Duodenal mucosa (tissue), 2 donors: ENCODE data around the gene PRKG1.

Experiments
- H3K27ac ChIP-seq: one replicate; pipeline ENCODE4 v1.7.0; 2013; ENCODE audit warnings: low read depth, low read length
- H3K27me3 ChIP-seq, 2 donors: one replicate each; pipeline ENCODE4 v1.7.0; 2013; ENCODE audit warnings: low read length in 2 of 2, control low read depth in 1 of 2; ENCODE audit not compliant: insufficient read depth in 2 of 2, control insufficient read depth in 1 of 2
- H3K36me3 ChIP-seq, 2 donors: one replicate each; pipeline ENCODE4 v1.7.0; 2013; ENCODE audit warnings: low read length in 2 of 2, control low read depth in 1 of 2; ENCODE audit not compliant: insufficient read depth in 2 of 2, control insufficient read depth in 1 of 2
- H3K4me1 ChIP-seq, 2 donors: one replicate each; pipeline ENCODE4 v1.7.0; 2013; ENCODE audit warnings: low read length in 2 of 2, control low read depth in 1 of 2; ENCODE audit not compliant: insufficient read depth in 2 of 2, control insufficient read depth in 1 of 2
- H3K4me3 ChIP-seq, 2 donors: one replicate each; pipeline ENCODE4 v1.7.0; 2013; ENCODE audit warnings: low read length in 2 of 2, low read depth in 1 of 2
- H3K9ac ChIP-seq, 2 donors: one replicate each; pipeline ENCODE4 v1.7.0; 2013; ENCODE audit warnings: low read length in 2 of 2, low read depth in 1 of 2
- H3K9me3 ChIP-seq, 2 donors: one replicate each; pipeline ENCODE4 v1.7.0; 2013; ENCODE audit warnings: low read length in 2 of 2, control low read depth in 1 of 2; ENCODE audit not compliant: control insufficient read depth in 1 of 2

The PRKG1 gene

DNA sequence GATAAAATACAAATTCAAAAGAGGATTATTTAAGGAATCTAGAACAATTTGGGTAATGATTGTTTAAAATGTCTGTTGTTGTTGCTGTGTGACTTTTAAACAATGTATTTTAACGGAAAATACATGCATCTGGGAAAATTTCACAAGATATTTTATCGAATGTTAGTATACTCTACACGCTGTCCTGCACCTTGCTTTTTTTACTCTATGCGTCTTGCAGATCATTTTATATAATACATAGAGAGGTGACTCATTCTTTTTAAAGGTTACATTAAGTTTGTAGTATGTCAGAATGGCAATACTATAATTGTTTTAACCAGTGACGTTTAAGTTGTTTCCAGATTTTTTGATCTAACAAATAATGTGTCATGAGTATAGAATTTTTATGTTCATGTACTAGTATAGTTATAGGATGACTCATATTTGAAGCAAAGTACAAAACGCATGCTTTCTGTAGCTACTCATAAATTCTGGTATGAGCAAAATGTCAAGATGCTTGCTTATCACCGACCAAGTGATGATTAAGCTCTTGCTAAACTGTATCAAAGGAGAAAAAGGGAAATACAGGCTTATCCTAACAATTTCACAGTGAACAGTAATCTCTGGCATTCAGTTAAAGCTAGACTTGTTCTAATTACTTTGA is 1244.7 kb downstream of the PRKG1 start:
- H3K4me3 ChIP-seq: no peak overlapping the region
- H3K36me3 ChIP-seq: no peaks in the 10 kb centered on the region
- no peak overlapping the region for H3K27ac ChIP-seq
- no peak overlapping the region for H3K9ac ChIP-seq
- no peaks in the 10 kb centered on the region for H3K9me3 ChIP-seq
- H3K27me3 ChIP-seq: peaks cover 4 to 15% of the 10 kb centered on the region in 2 donors
- H3K4me1 ChIP-seq: peaks cover 0 to 9% of the 10 kb centered on the region in 2 donors

DNA sequence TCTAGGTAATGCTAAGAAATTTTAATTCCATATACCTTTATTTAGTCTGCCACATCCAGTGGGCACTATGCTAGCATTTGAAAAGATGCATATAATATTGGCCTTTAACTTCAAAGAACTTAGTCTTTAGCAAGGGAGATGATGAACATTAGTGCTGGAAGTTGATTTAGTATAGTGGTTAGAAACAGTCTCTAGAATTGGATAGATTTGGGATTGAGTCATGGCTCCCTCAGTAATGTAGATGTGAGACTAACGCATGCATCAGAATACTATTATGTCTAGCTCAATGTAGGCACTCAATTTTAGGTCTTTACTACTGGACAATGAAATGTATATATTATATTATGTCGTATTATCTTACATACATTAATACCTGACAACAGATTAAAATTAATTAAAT is 1245.6 kb downstream of the PRKG1 start:
- no peaks in the 10 kb centered on the region for H3K9me3 ChIP-seq
- H3K36me3 ChIP-seq: no peaks in the 10 kb centered on the region
- H3K27me3 ChIP-seq: peaks cover 0 to 8% of the 10 kb centered on the region in 2 donors
- no peak overlapping the region for H3K27ac ChIP-seq
- no peak overlapping the region for H3K4me3 ChIP-seq
- no peak overlapping the region for H3K9ac ChIP-seq
- no peaks in the 10 kb centered on the region for H3K4me1 ChIP-seq

DNA sequence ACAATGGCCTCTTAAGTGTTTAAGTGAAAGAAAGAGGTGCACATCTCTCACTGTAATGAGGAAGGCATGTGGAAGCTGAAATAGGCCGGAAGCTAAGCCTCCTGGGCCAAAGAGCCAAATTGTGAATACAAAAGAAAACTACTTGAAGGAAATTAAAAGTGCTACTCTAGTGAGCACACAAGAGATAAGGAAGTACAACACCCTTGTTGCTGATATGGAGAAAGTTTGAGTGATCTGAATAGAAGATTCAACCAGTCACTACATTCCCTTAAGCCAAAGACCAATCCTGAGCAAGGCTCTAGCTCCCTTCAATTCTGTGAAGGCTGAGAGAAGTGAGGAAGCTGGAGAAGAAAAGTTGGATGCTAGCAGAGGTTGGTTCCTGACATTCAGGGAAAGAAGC is 1248.0 kb downstream of the PRKG1 start:
- Histone ChIP-seq H3K4me1 (no peaks in the 10 kb centered on the region), H3K27ac (no peak overlapping the region), H3K9ac (no peak overlapping the region), H3K4me3 (no peak overlapping the region), H3K27me3 (no peaks in the 10 kb centered on the region), H3K9me3 (no peaks in the 10 kb centered on the region), H3K36me3 (no peaks in the 10 kb centered on the region)

DNA sequence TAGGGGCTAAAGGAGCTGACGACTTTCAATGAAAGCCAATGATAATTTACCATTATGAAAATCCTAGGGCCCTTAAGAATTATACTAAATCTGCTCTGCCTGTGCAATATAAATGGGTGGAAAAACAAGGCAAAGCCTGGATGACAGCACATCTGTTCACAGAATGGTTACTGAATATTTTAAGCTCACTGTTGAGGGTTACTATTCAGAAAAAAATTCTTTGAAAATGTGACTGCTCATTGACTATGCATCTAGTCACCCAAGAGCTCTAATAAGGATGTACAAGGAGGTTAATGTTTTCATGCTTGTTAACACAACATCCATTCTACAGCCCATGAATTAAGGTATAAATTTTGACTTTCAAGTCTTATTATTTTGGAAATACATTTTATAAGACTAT is 1248.6 kb downstream of the PRKG1 start:
- H3K4me3 ChIP-seq: no peak overlapping the region
- H3K27me3 ChIP-seq: no peaks in the 10 kb centered on the region
- no peaks in the 10 kb centered on the region for H3K4me1 ChIP-seq
- no peaks in the 10 kb centered on the region for H3K9me3 ChIP-seq
- H3K36me3 ChIP-seq: no peaks in the 10 kb centered on the region
- H3K27ac ChIP-seq: no peak overlapping the region
- no peak overlapping the region for H3K9ac ChIP-seq

DNA sequence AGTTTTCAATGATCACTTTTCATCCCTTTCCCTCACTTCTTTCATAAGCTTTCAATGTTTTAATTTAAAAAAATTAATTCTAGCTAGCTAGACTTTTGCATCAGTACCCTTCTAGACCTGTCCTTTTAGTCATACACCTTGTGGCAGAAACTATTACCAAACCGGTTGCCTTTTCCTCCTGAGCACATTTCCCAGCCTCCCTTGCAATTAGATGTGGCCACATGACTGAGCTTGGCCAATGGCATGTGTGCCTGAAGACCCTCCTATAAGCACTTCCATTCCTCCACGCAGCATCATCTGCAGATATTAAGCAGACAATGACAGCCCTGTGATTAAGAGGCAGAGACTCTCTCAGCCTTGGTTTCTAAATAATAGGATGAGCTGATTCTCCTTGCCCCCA is 1252.1 kb downstream of the PRKG1 start:
- H3K27me3 ChIP-seq: no peaks in the 10 kb centered on the region
- no peak overlapping the region for H3K4me3 ChIP-seq
- H3K9ac ChIP-seq: no peak overlapping the region
- H3K27ac ChIP-seq: no peak overlapping the region
- H3K4me1 ChIP-seq: no peaks in the 10 kb centered on the region
- no peaks in the 10 kb centered on the region for H3K9me3 ChIP-seq
- H3K36me3 ChIP-seq: no peaks in the 10 kb centered on the region

DNA sequence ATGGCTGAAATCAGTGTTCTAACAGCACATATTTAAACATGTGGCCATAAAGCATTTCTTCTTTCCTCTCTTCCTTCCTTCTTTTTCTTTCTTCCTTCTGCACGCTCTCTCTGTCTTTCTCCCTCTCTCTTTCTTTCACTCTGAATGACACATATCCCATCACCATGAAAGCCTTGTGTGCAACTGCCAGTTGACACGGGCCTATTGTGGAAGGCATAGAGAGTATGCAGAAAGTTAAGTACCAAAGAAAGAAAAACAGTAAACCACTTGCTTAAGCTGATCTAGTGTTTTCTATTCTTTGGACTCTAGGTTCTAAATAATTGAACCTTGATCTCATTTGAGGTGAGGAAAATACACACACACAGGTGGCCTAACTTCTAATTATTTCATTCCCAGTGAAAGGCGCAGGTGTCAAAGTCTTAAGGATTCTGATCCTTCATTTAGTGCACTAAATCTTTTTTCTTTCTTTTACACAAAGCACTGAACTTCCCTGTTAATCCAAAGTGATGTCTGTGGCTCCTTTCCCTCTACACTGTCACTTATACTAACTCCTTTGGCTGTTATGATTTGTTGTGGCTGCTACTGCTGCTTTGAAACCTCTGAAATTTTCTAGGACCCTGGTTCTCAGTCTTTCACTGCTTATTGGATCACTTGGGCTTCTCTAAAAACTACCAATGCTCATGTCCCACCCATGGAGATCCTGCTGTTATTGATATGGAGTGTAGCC is 1257.5 kb downstream of the PRKG1 start:
- Histone ChIP-seq H3K27me3 (no peaks in the 10 kb centered on the region), H3K27ac (no peak overlapping the region), H3K36me3 (no peaks in the 10 kb centered on the region), H3K4me1 (peaks cover 0 to 6% of the 10 kb centered on the region in 2 donors), H3K4me3 (no peak overlapping the region), H3K9me3 (no peaks in the 10 kb centered on the region), H3K9ac (no peak overlapping the region)

DNA sequence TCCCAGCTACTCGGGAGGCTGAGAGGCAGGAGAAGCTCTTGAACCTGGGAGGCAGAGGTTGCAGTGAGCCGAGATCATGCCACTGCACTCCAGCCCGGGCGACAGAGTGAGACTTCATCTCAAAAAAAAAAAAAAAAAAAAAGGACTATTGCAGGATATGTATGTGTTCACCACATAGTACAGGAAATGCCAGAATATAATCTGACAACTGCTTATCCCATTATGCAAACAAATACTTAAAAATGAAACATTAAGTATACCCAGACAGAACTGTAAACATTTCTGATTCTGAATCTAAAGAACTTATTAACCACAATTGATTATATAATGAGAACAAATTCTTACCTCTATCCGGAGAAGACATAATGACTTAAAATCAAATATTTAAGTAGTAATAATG is 1258.5 kb downstream of the PRKG1 start:
- H3K9me3 ChIP-seq: no peaks in the 10 kb centered on the region
- no peak overlapping the region for H3K9ac ChIP-seq
- H3K4me1 ChIP-seq: peaks cover 0 to 6% of the 10 kb centered on the region in 2 donors
- no peaks in the 10 kb centered on the region for H3K36me3 ChIP-seq
- no peak overlapping the region for H3K4me3 ChIP-seq
- H3K27ac ChIP-seq: no peak overlapping the region
- no peaks in the 10 kb centered on the region for H3K27me3 ChIP-seq

DNA sequence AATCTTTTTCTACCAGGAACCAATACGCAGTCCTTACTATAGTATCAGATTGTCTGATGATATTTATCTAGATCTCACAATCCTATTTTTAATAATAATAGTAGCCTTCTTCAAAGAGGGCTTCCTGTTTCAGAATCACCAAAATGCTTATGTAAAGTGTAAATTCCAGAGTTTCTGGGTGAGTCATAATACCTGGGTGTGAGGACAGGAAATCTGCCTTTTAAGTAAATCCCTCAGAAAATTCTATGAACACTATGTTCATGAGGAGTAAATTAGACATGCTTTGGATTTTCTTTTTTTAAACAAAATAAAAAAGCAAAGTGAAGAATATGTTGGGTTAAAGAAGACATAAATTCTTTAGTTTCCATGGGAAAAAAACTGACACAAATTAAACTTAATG is 1260.3 kb downstream of the PRKG1 start:
- H3K4me1 ChIP-seq: peaks cover 0 to 6% of the 10 kb centered on the region in 2 donors
- H3K4me3 ChIP-seq: no peak overlapping the region
- H3K9ac ChIP-seq: no peak overlapping the region
- H3K36me3 ChIP-seq: no peaks in the 10 kb centered on the region
- no peak overlapping the region for H3K27ac ChIP-seq
- H3K9me3 ChIP-seq: no peaks in the 10 kb centered on the region
- no peaks in the 10 kb centered on the region for H3K27me3 ChIP-seq

DNA sequence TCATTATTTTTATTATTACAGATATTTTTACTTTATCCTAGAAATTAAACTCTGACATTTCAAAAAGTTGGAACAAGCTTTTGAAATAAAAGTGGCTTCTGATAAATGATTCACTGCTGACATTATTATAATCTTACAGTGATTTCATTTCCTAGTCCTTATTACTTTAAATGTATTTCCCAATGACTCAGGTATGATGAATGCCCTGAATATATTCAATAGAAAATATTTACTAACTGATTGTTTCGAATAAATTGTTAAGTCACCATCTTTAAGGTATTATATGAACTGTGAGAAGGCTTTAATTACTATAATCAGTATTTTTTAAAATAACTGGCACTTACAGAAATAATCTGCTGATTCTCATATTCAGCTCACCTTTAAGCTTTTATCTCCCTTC is 1261.4 kb downstream of the PRKG1 start:
- no peak overlapping the region for H3K4me3 ChIP-seq
- H3K27ac ChIP-seq: no peak overlapping the region
- no peaks in the 10 kb centered on the region for H3K36me3 ChIP-seq
- H3K4me1 ChIP-seq: peaks cover 0 to 6% of the 10 kb centered on the region in 2 donors
- H3K9ac ChIP-seq: no peak overlapping the region
- no peaks in the 10 kb centered on the region for H3K27me3 ChIP-seq
- no peaks in the 10 kb centered on the region for H3K9me3 ChIP-seq

DNA sequence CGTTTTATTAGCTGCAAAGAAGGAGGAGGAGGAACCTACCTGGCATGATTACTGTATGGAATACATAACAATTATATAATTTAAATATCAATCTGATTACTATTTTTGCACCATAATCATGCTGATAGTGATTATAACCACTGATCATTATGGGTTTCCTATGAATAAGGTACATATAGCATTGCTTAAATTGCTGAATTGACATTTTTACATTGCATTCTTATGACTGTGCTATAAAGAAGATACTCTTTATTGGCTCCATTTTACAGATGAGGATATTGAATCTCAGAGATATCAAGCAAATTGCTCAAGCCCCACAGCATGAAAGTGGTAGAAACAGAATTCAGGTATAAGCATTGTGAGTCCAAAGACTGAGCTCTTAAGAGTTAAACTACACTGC is 1262.9 kb downstream of the PRKG1 start:
- Histone ChIP-seq H3K4me3 (no peak overlapping the region), H3K27ac (no peak overlapping the region), H3K9ac (no peak overlapping the region)

More for the DNA sequence above, 1262.9 kb downstream of the PRKG1 start:
- H3K4me1 ChIP-seq: peaks cover 0 to 3% of the 10 kb centered on the region in 2 donors
- no peaks in the 10 kb centered on the region for H3K9me3 ChIP-seq
- H3K36me3 ChIP-seq: no peaks in the 10 kb centered on the region
- no peaks in the 10 kb centered on the region for H3K27me3 ChIP-seq
